ENCODE results near the gene PBX2.
"Not testable (repeated sequence)": the region's sequence is repeated elsewhere in the genome, so short reads cannot be mapped to it uniquely, and the experiment has no call there.

Gene PBX2

GRCh38 chr6:32148289-32149091 lies 41.5 kb downstream of the PBX2 start:
- ATAC-seq (replicated peaks) (peak; percentile 72 to 77), DNase-seq (peak; percentile 45)
- H3K4me3 Mint-ChIP-seq, result peak overlapping the region; percentile 77 to 87
- H3K27me3 Mint-ChIP-seq, result peaks cover 69 to 75% of the 10 kb centered on the region in 2 donors
- H3K9me3 Mint-ChIP-seq, result no peaks in the 10 kb centered on the region
- H3K27ac Mint-ChIP-seq, result no peak overlapping the region
- H3K36me3 Mint-ChIP-seq, result peaks cover 3 to 12% of the 10 kb centered on the region in 2 donors
- H3K4me1 Mint-ChIP-seq, result peaks cover 31 to 37% of the 10 kb centered on the region in 2 donors

DNA sequence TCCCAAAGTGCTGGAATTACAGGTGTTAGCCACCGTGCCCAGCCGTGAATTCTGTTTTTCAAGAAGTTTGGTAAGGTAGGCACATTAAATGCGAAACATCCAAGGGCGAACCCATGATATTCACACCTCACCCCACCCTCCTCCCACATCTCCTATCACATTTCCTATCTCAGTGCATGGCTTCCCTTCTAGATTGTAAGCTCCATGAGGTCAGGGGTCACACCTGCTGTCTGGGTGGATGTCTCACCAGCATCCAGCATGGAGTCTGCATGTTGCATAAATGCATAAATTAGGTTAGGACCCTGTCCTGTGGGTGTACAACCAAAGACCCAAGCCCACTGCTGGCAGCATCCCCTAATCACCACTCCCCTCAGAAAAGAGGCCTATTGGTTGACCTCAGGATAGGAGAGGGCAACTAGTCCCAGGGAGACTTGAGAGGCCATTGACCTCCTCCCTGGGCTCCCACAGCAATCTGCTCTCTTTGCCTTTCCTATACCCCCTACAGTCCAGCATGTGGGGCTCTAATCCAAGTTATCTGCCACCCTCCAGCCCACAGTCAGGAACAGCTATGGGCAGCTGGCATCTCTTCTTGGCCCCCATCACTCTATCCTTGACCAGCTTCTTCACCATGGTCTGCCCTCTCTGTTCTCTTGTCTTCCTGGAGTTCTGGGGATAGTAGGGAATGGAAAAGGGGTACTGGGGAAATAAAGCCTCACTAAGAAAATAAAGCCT lies 42.4 kb downstream of the PBX2 start:
- DNase-seq (no peak), ATAC-seq (replicated peaks) (no peak)
- Mint-ChIP-seq H3K4me3 (no peak overlapping the region), H3K4me1 (peaks cover 24 to 30% of the 10 kb centered on the region in 2 donors), H3K27me3 (peaks cover 61 to 66% of the 10 kb centered on the region in 2 donors), H3K9me3 (no peaks in the 10 kb centered on the region), H3K36me3 (peaks cover 3 to 12% of the 10 kb centered on the region in 2 donors), H3K27ac (no peak overlapping the region)

GRCh38 chr6:32146687-32147086 lies 43.3 kb downstream of the PBX2 start:
- peaks cover 24 to 26% of the 10 kb centered on the region in 2 donors for H3K4me1 Mint-ChIP-seq
- DNase-seq, result no peak
- ATAC-seq (replicated peaks), result no peak
- H3K27ac Mint-ChIP-seq, result no peak overlapping the region
- no peaks in the 10 kb centered on the region for H3K9me3 Mint-ChIP-seq
- H3K27me3 Mint-ChIP-seq, result peaks cover 58 to 64% of the 10 kb centered on the region in 2 donors
- no peak overlapping the region for H3K4me3 Mint-ChIP-seq
- peaks cover 3 to 12% of the 10 kb centered on the region in 2 donors for H3K36me3 Mint-ChIP-seq

DNA sequence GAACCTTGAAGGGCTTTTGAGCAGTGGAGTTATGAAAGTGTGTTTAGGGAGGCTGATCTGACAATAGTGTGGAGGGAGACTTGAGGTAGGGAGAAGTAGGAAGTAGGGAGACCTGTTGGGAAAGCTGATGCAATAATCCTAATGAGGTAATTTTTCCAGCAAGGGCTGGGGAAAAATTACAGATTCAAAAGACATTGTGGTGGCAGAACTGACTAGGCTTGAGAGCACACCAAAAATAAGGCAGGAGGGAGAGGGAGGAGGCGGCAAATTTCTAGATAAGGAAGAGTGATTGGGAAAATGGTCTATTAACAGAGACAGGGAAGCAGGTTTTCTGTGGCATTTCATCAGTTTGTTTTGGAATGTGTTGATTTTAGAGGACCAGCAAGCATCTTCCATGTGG lies 43.7 kb downstream of the PBX2 start:
- H3K9me3 Mint-ChIP-seq, result no peaks in the 10 kb centered on the region
- no peak for DNase-seq
- no peak overlapping the region for H3K27ac Mint-ChIP-seq
- ATAC-seq (replicated peaks), result no peak
- peaks cover 57 to 64% of the 10 kb centered on the region in 2 donors for H3K27me3 Mint-ChIP-seq
- H3K4me1 Mint-ChIP-seq, result peaks cover 21 to 24% of the 10 kb centered on the region in 2 donors
- H3K36me3 Mint-ChIP-seq, result peaks cover 3 to 12% of the 10 kb centered on the region in 2 donors
- H3K4me3 Mint-ChIP-seq, result no peak overlapping the region

- not testable (repeated sequence) for DNase-seq
Observed at GRCh38 chr6:32144238-32144637, 45.8 kb downstream of the PBX2 start.

DNA sequence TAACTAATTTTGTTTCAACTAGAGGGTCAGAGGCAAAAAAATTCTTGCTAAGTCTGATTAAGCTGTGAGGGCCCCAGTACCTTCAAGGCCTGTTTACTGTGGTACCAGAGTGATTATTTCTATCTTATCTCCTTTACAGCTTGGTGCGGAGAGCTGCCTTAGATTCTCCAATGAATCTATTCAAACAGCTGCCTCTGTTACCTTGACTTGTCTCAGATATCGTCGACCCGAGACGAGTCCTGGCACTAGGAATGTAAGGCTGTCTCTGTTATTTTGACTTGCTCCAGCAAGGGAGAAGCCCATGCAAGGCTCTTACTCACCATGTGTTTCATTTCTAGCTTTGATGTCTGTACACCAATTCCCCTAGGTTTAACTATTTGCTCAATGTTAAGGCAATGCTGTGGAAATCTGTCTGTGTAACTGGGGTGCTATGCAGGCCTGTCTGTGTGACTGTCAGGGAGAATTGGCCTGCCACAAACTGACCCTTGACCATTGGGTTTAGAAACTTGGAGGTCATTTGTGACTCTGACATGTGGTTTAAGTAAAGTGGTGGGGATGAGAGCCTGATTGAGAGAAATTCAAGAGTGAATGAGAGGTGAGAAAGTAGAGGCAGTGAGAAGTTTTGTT lies 49.5 kb downstream of the PBX2 start:
- H3K4me3 Mint-ChIP-seq, result no peak overlapping the region
- ATAC-seq (replicated peaks), result no peak
- no peaks in the 10 kb centered on the region for H3K36me3 Mint-ChIP-seq
- H3K4me1 Mint-ChIP-seq, result no peaks in the 10 kb centered on the region
- DNase-seq, result no peak
- H3K9me3 Mint-ChIP-seq, result no peaks in the 10 kb centered on the region
- H3K27me3 Mint-ChIP-seq, result peaks cover 13 to 17% of the 10 kb centered on the region in 2 donors
- no peak overlapping the region for H3K27ac Mint-ChIP-seq

More at GRCh38 chr6:32144238-32144637, 45.8 kb downstream of the PBX2 start:
- H3K4me3 Mint-ChIP-seq; H3K27ac Mint-ChIP-seq; H3K9me3 Mint-ChIP-seq; ATAC-seq (replicated peaks): not testable (repeated sequence)
- Mint-ChIP-seq H3K4me1 (peaks cover 13% of the 10 kb centered on the region in 2 donors), H3K27me3 (peaks cover 44 to 51% of the 10 kb centered on the region in 2 donors), H3K36me3 (peaks cover 3 to 12% of the 10 kb centered on the region in 2 donors)

DNA sequence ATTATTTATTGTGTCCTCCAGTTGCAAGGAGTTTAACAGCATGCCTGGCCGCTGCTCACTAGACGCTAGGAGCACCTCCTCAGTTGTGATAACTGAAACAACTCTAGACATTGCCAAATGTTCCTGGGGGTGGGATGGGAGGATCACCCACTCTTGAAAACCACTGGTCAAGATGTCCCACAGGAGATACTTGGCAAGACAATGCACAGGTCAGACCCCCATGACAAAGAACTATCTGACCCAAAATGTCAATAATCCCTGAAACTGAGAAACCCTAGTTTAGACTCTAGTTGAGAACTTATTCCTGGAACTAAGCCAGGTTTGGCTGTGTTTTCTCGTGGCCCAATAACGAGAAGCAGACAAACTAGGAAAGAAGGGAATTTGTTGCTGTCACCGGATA lies 50.4 kb downstream of the PBX2 start:
- Mint-ChIP-seq H3K36me3 (no peaks in the 10 kb centered on the region), H3K9me3 (no peaks in the 10 kb centered on the region), H3K4me3 (no peak overlapping the region), H3K27me3 (peaks cover 13 to 27% of the 10 kb centered on the region in 2 donors), H3K4me1 (no peaks in the 10 kb centered on the region), H3K27ac (no peak overlapping the region)
- DNase-seq (no peak), ATAC-seq (replicated peaks) (no peak)

DNA sequence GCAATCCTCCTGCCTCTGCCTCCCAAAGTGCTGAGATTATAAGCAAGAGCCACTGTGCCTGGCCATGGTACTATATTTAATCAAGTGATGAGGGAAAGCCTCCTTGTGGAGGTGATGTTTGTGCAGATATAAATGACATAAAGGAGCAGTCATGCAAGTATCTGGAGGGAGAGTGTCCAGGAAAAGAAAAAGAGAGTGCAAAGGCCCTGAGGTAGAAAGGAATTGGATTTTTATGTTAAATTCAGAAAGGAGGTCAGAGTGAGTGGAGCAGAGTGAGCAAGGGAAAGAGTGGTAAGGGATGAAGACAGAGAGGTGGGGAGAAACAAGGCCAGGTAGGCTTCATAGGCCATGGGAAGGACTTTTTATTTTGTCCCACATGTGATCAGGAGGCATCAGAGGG lies 52.5 kb downstream of the PBX2 start:
- Mint-ChIP-seq H3K9me3 (no peaks in the 10 kb centered on the region), H3K4me3 (no peak overlapping the region)

More for the DNA sequence above, 52.5 kb downstream of the PBX2 start:
- Mint-ChIP-seq H3K27ac (no peak overlapping the region), H3K4me1 (no peaks in the 10 kb centered on the region), H3K27me3 (peaks cover 16 to 35% of the 10 kb centered on the region in 2 donors), H3K36me3 (no peaks in the 10 kb centered on the region)
- ATAC-seq (replicated peaks), result no peak
- no peak for DNase-seq

Data from stimulated activated naive B cell treated with anti-CD40 and anti-IgM and Interleukin-4, amounts not matched to agents 10 μg/mL and 1 μg/mL and 100 μg/mL, for 72 hours (primary cell).